Activated B cell treated with CpG ODN at 0.5 μM for 24 hours (primary cell): ENCODE data around the gene E4F1. TPM values are rescaled to one million over a fixed set of nuclear protein-coding genes. Genes with fewer than 3 reads are reported as not detected.

ENCODE experiments used
- ATAC-seq: fragments of 200-7000 bp; cut with Tn5 transposase; one replicate; pipeline ENCODE4 v1.10.0; 2021; ENCODE audit warnings: low read depth, mild to moderate bottlenecking, moderate library complexity
- CTCF ChIA-PET: fragments of 350-600 bp; sonication (Branson Sonifier 250); formaldehyde crosslinking; loops from one replicate; lab custom pipeline; 2021; ENCODE audit warnings: antibody characterized with exemption; lab: Charles Lee
- POLR2A ChIA-PET: fragments of 350-600 bp; sonication (Branson Sonifier 250); formaldehyde crosslinking; loops from one replicate; lab custom pipeline; 2021; ENCODE audit warnings: antibody characterized with exemption; lab: Charles Lee
- DNase-seq: peaks from one replicate; pipeline ENCODE4 v3.0.0; 2022
- H3K27ac Mint-ChIP-seq: one replicate; pipeline ENCODE4 v1.8.0; 2020; ENCODE audit warnings: mixed read lengths
- H3K27me3 Mint-ChIP-seq: one replicate; pipeline ENCODE4 v1.8.0; 2021; ENCODE audit warnings: mixed read lengths
- H3K36me3 Mint-ChIP-seq: one replicate; pipeline ENCODE4 v1.8.0; 2021; ENCODE audit warnings: low read depth, mixed read lengths
- H3K4me1 Mint-ChIP-seq: one replicate; pipeline ENCODE4 v1.8.0; 2021; ENCODE audit warnings: mixed read lengths
- H3K4me3 Mint-ChIP-seq: one replicate; pipeline ENCODE4 v1.8.0; 2020; ENCODE audit warnings: mild to moderate bottlenecking, mixed read lengths
- H3K9me3 Mint-ChIP-seq: one replicate; pipeline ENCODE4 v1.8.0; 2020; ENCODE audit warnings: mixed read lengths
- CTCF ChIP-seq: fragments of 200-600 bp; IDR thresholded peaks from one replicate; pipeline ENCODE4 v1.8.0; 2022; ENCODE audit warnings: antibody characterized with exemption, mild to moderate bottlenecking
- intact Hi-C: fragments of 100-400 bp; cut with micrococcal nuclease; formaldehyde crosslinking; loops from one replicate; pipeline ENCODE4 v1.15.1; 2024
- total RNA-seq: library from RNA; stranded (reverse); gene quantifications from 2 replicates; pipeline ENCODE4 v1.2.3, GENCODE V29; 2022

E4F1 gene
- total RNA-seq, 1 donor from 2014 or later: 29.9 TPM

GRCh38 chr16:2223942-2224486, 623 bp downstream of the E4F1 start:
- Mint-ChIP-seq H3K4me3 (peak overlapping the region; percentile 81), H3K27ac (peak overlapping the region; percentile 59), H3K36me3 (peaks cover 16% of the 10 kb centered on the region), H3K27me3 (no peaks in the 10 kb centered on the region), H3K4me1 (peaks cover 20% of the 10 kb centered on the region), H3K9me3 (no peaks in the 10 kb centered on the region)
- no peak for TF ChIP-seq CTCF
- DNase-seq: no peak
- ChIA-PET CTCF (no interaction called here), POLR2A (interaction anchor here (1.4 to 1.9 kb wide), 2 partner anchors 27 to 69 kb away, joined by 5 to 10 read pairs; partner anchors contain the start of genes ECI1 and TRAF7)
- ATAC-seq: peak; percentile 1
- intact Hi-C loops: loop anchor here (1.0 to 10.0 kb wide), 7 partner anchors 9 to 236 kb away; partner anchors contain the start of genes CCNF, ECI1, MLST8 and RNPS1

- Mint-ChIP-seq H3K9me3 (no peaks in the 10 kb centered on the region), H3K4me1 (peaks cover 20% of the 10 kb centered on the region), H3K27ac (no peak overlapping the region), H3K27me3 (no peaks in the 10 kb centered on the region), H3K36me3 (peaks cover 28% of the 10 kb centered on the region), H3K4me3 (no peak overlapping the region)
- no peak for TF ChIP-seq CTCF
- ChIA-PET POLR2A (interaction anchor here (0.6 to 2.2 kb wide), 5 partner anchors 13 to 225 kb away, joined by 3 to 10 read pairs (median 3); partner anchors contain the start of genes ECI1 and TRAF7), CTCF (no interaction called here)
- intact Hi-C loops: loop anchor here (10.0 kb wide), 1 partner anchor 198 kb away; the partner anchor contains the start of gene CCNF
- DNase-seq: no peak
- ATAC-seq: no peak
Observed at GRCh38 chr16:2226245-2226793, 2.9 kb downstream of the E4F1 start.

GRCh38 chr16:2226918-2227317, 3.5 kb downstream of the E4F1 start:
- POLR2A ChIA-PET: interaction anchor here (1.0 to 2.2 kb wide), 3 partner anchors 12 to 71 kb away, joined by 3 to 8 read pairs (median 3); partner anchors contain the start of genes ECI1 and TRAF7
- H3K36me3 Mint-ChIP-seq: peaks cover 33% of the 10 kb centered on the region
- CTCF ChIA-PET: no interaction called here
- no peaks in the 10 kb centered on the region for H3K9me3 Mint-ChIP-seq
- H3K4me1 Mint-ChIP-seq: peaks cover 20% of the 10 kb centered on the region
- no peak for TF ChIP-seq CTCF
- no peak for ATAC-seq
- H3K27ac Mint-ChIP-seq: no peak overlapping the region
- no peak for DNase-seq
- intact Hi-C loops: loop anchor here (10.0 kb wide), 1 partner anchor 198 kb away; the partner anchor contains the start of gene CCNF
- H3K4me3 Mint-ChIP-seq: no peak overlapping the region
- no peaks in the 10 kb centered on the region for H3K27me3 Mint-ChIP-seq

GRCh38 chr16:2228161-2228824, 4.9 kb downstream of the E4F1 start:
- Mint-ChIP-seq H3K4me1 (peaks cover 20% of the 10 kb centered on the region), H3K4me3 (no peak overlapping the region), H3K36me3 (peaks cover 39% of the 10 kb centered on the region), H3K27ac (no peak overlapping the region), H3K27me3 (no peaks in the 10 kb centered on the region), H3K9me3 (no peaks in the 10 kb centered on the region)
- ATAC-seq (no peak), DNase-seq (no peak)
- ChIA-PET CTCF (no interaction called here), POLR2A (interaction anchor here (0.5 to 0.7 kb wide), 2 partner anchors 25 to 276 kb away, joined by 3 to 4 read pairs; no protein-coding TSS in a partner anchor)
- intact Hi-C loops: loop anchor here (10.0 kb wide), 1 partner anchor 197 kb away; the partner anchor contains the start of gene CCNF
- no peak for TF ChIP-seq CTCF

GRCh38 chr16:2229091-2229490, 5.7 kb downstream of the E4F1 start:
- DNase-seq (no peak), ATAC-seq (no peak)
- ChIA-PET CTCF (no interaction called here), POLR2A (no interaction called here)
- Mint-ChIP-seq H3K4me1 (peaks cover 18% of the 10 kb centered on the region), H3K4me3 (no peak overlapping the region), H3K36me3 (peaks cover 42% of the 10 kb centered on the region), H3K27me3 (no peaks in the 10 kb centered on the region), H3K9me3 (no peaks in the 10 kb centered on the region), H3K27ac (no peak overlapping the region)
- intact Hi-C loops: loop anchor here (10.0 kb wide), 1 partner anchor 196 kb away; the partner anchor contains the start of gene CCNF
- TF ChIP-seq CTCF: no peak
